NCI-H1105 treated with DMSO at 0.1 percent for 48 hours (cell line): ENCODE results near the gene CBX2.
"Not testable (repeated sequence)": the region's sequence is repeated elsewhere in the genome, so short reads cannot be mapped to it uniquely, and the experiment has no call there.

ENCODE experiments used
- DNase-seq: peaks from one replicate; lab custom pipeline; 2025; lab: John Stamatoyannopoulos, UW

The CBX2 gene

GRCh38 chr17:79769570-79770506 is 8.1 kb upstream of the CBX2 start:
- DNase-seq: no peak

DNA sequence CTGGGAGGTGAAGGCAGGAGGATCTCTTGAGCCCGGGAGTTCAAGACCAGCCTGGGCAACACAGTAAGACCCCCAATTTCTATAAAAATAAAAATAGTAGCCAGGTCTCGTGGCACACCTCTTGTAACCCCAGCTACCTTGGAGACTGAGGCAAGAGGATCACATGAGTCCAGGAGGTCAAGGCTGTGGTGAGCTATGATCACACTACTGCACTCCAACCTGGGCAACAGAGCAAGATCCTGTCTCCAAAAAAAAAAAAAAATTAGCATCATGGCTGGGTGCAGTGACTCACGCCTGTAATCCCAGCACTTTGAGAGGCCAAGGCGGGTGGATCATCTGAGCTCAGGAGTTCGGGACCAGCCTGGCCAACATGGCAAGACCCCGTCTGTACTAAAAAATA is 6.7 kb upstream of the CBX2 start:
- no peak for DNase-seq

- DNase-seq: not testable (repeated sequence)
Observed at GRCh38 chr17:79772726-79773125, 5.2 kb upstream of the CBX2 start.

DNA sequence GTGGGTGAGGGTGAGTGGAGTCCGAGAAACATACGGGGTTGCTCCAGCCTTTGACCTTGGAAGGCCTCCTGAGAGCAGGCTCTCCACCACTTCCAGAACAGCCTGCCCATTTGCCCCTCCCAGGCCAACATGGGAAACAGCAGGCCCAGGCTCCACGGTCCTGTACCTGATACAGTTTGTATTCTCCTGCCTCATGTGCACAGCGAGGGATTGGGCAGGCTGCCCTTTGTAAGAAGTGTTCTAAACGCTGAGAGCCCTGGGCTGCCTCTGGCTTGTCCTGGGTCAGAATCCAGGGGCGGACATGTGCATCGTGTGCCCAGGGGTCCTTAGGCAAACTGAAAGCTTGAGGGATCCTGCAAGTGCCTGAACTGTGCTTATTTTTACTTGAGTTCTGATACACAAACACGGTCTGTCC is 3.4 kb upstream of the CBX2 start:
- no peak for DNase-seq

- no peak for DNase-seq
Observed at GRCh38 chr17:79775632-79776031, 2.3 kb upstream of the CBX2 start.

GRCh38 chr17:79776376-79777119 is 1.4 kb upstream of the CBX2 start:
- DNase-seq: no peak

DNA sequence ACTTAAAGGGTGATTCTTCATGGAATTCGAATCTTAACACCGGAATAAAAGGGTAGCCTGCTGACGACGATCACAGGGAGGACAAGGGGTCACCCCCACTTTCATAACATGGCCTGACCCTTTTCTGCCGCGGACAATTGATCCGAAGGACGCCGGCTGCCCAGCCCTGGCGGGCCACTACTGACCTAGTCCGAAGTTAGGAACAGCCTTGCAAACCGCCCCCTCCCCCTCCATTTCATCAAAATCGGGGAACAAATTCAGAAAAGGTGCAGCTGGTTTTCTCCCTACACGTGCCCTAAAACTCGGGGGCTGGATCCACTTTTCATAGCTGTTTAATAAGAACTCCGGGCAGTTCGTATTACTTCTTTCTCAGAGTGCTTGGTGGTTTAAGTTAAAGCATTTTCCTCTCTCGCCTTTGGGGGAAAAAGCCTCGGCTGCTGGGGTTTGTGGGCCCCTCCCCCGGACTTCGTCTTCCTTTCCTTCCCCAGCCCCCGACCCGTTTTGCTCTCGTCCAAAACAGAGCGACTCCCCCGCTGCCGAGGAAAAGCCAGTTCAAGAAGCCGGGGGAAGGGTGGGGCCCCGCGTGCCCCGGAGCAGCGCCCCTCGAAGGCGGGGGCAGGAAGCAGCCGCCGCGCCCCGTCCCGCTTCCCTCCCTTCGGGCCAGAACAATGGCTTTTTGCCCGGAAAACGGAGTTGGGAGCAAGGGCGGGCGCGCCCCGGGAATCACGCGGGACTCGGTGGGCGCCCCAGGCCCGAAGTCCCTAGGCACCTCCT is 641 bp upstream of the CBX2 start:
- DNase-seq: peak; percentile 61

DNA sequence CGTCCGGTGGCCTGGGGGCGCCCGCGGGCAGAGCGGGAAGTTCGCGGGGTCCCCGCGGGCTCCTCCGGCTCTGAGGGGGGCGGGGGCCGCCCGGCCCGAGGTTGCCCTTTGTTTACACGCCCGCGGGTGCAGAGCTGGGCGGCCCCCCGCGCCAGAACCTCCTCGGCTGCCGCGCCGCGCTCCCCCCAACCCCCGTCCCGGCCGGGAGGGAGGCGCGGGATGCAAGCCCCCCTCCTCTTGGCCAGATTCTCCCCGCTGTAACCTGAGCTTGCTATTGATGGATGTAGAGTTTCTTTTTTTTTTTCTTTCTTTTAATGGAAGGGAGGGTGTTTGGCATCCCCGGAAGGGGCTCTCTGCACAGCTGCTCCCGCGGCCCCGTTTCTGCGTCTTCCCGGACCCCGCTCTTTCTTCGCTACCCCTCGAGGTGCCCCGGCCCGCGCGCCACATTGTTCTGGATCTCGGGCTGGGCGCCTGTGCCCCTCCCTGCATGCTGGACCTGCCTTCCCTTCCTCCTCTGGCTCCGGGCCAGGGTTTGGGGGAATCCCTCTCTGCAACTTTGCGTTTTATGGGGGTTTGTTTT is 646 bp downstream of the CBX2 start:
- DNase-seq: peak; percentile 48

- no peak for DNase-seq
Observed at GRCh38 chr17:79779084-79779529, 1.2 kb downstream of the CBX2 start.

DNA sequence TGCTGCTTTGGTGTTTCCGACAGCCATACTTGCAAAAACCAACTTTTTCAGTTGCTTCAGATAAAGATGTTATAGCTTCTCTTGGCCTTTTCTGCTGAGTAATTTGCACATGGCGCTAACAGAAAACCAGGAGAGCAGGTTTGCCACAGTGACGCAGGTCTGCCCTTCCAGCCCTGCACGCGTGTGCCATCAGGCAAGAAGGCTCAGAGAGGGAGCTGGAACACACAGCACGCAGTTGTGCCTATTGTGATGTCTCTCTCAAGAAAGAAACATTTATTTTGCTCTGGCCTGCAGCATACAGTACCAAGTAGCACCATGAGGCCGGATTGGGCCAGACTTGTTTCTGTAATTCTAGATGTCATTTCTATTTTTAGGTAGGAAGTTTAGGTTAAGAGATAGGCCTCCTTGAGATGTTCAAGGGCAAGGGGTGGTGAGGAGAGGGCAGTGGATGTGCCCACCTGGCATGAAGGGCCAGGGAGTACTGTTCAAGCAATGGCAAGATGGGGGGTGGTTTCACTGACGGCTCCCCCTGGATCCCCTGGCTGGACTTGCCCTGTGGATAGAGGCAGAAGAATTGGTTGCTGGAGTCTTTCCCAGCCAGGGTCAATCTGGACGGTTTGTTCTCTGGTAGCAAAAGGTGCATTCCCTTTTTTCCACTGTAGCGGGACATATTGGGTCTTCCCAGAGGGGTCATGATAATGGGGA is 1.9 kb downstream of the CBX2 start:
- no peak for DNase-seq

GRCh38 chr17:79781012-79781650 is 3.2 kb downstream of the CBX2 start:
- DNase-seq: no peak

- no peak for DNase-seq
Observed at GRCh38 chr17:79781736-79782575, 4.0 kb downstream of the CBX2 start.

GRCh38 chr17:79783891-79784290 is 5.9 kb downstream of the CBX2 start:
- DNase-seq: no peak

- DNase-seq: no peak
Observed at GRCh38 chr17:79784353-79785016, 6.5 kb downstream of the CBX2 start.

DNA sequence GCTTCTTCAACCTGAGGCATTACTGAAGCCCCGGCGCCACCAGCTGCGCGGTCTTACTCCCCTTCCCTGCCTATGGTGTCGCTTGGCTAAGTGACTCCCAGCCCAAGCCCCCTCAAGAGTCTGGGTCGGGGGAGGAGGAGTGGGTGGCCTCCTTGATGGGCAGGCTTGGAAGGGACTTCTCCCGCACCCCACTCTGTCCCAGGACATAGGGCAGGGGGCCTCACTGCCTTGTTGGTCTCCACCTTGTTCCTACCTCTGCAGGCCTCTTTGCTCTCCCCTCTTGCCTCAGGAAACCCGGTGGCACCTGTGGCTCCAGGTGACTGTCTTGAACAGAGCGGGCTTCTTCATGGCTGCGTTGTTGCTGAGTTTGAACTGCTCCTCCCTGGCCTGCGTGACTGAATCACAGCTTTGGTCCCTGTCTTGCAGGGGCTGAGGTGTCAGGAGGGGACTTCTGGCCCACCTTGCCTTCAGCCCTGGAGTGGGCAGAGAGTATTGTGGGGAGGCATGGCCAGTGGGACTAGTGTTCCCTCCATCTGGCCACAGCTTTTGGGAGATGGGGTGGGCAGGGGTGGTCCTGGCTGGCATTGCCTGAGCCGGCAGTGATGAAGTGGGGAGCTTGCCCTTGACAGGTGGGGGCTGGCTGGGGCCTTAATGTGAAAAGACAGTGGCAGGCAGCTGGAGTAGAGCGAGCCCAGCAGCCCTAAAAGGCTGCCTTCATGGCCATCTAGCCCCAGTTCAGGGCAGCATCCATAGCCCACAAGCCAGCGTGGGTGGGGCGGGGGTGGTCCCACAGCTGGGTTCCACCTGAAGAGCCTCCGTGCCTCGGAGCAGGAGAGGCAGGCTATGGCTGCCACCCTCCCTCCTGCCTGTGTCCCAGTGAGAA is 7.3 kb downstream of the CBX2 start:
- DNase-seq: no peak

DNA sequence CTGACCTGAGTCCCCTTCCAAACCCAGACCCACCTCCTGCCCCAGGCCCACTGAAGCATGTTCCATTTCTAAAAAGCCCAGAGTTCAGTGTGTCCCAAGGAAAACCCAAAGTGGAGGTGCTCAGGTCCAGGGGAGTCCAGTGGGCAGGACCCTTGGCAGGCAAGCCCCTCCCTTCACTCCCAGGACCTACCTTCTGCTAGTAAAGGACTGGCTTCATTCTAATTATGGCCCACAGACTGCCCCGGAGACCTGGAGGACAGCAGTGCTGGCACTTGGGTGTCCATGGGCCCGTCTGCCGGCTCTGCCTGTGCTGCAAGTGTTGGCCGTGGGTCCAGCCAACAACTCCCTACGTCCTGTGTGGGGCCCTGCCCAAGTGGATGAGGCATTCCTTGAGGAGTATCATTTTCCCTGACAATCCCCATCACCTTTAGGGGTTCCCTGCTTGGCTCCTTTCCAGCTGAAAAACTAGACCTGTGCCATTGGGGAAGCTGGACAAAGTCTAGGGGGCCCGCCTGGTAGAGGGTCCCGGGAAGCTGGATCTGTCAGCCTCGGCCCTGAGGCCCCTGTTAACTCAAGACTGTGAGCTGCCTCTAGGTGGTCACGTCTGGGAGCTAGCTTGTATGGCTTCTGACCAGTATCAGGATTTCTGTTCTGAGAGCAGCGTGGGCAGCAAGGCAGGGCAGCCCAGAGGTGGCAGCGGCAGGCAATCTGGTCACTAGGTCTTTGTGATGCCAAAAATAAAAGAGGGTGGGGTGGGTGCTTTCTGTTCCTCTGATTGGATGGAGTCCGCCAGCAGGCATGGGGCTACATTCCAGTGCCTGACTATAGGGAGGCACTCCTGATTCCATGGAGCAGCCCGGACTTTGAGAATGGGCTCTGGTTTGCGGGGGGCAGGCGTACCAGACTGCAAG is 8.2 kb downstream of the CBX2 start:
- DNase-seq: no peak
